ENCODE data around the gene TANGO2.

Gene TANGO2

GRCh38 chr22:20044495-20045151, 23.7 kb downstream of the TANGO2 start:
- Histone ChIP-seq H3K27me3 (ENCODE audit: insufficient read depth, low read length) (no peaks in the 10 kb centered on the region), H3K9me3 (ENCODE audit: insufficient read depth, low read depth, low read length) (no peaks in the 10 kb centered on the region; the same call in 1 of the 2 replicates), H3K4me1 (ENCODE audit: insufficient read depth, low read length) (no peaks in the 10 kb centered on the region), H3K9ac (ENCODE audit: low read depth, low read length) (no peak overlapping the region), H3K36me3 (ENCODE audit: insufficient read depth, low read length) (no peaks in the 10 kb centered on the region), H3K4me3 (ENCODE audit: low read length) (no peak overlapping the region), H3K27ac (ENCODE audit: low read depth, low read length) (no peak overlapping the region)
- 93% methylated on average over 10 of the region's 10 CpGs for WGBS

GRCh38 chr22:20046730-20047129, 25.8 kb downstream of the TANGO2 start:
- H3K27ac ChIP-seq (ENCODE audit: low read depth, low read length) = no peak overlapping the region
- no peak overlapping the region for H3K4me3 ChIP-seq (ENCODE audit: low read length)
- H3K36me3 ChIP-seq (ENCODE audit: insufficient read depth, low read length) = no peaks in the 10 kb centered on the region
- H3K27me3 ChIP-seq (ENCODE audit: insufficient read depth, low read length) = no peaks in the 10 kb centered on the region
- H3K9ac ChIP-seq (ENCODE audit: low read depth, low read length) = no peak overlapping the region
- no peaks in the 10 kb centered on the region; the same call in 1 of the 2 replicates for H3K9me3 ChIP-seq (ENCODE audit: insufficient read depth, low read depth, low read length)
- H3K4me1 ChIP-seq (ENCODE audit: insufficient read depth, low read length) = no peaks in the 10 kb centered on the region
- WGBS = 95% methylated on average over 3 of the region's 4 CpGs

- H3K9ac ChIP-seq (ENCODE audit: low read depth, low read length) = no peak overlapping the region
- H3K27me3 ChIP-seq (ENCODE audit: insufficient read depth, low read length) = no peaks in the 10 kb centered on the region
- no peaks in the 10 kb centered on the region for H3K4me1 ChIP-seq (ENCODE audit: insufficient read depth, low read length)
- no peaks in the 10 kb centered on the region for H3K36me3 ChIP-seq (ENCODE audit: insufficient read depth, low read length)
- no peak overlapping the region for H3K4me3 ChIP-seq (ENCODE audit: low read length)
- H3K27ac ChIP-seq (ENCODE audit: low read depth, low read length) = no peak overlapping the region
- no peaks in the 10 kb centered on the region; the same call in 1 of the 2 replicates for H3K9me3 ChIP-seq (ENCODE audit: insufficient read depth, low read depth, low read length)
- WGBS = 95% methylated on average over 6 of the region's 6 CpGs
Measured at GRCh38 chr22:20051927-20052308, 31.0 kb downstream of the TANGO2 start.

GRCh38 chr22:20052309-20053259, 31.7 kb downstream of the TANGO2 start:
- Histone ChIP-seq H3K9ac (ENCODE audit: low read depth, low read length) (no peak overlapping the region), H3K4me3 (ENCODE audit: low read length) (no peak overlapping the region), H3K27ac (ENCODE audit: low read depth, low read length) (no peak overlapping the region), H3K9me3 (ENCODE audit: insufficient read depth, low read depth, low read length) (no peaks in the 10 kb centered on the region; the same call in 1 of the 2 replicates), H3K27me3 (ENCODE audit: insufficient read depth, low read length) (no peaks in the 10 kb centered on the region), H3K36me3 (ENCODE audit: insufficient read depth, low read length) (no peaks in the 10 kb centered on the region), H3K4me1 (ENCODE audit: insufficient read depth, low read length) (no peaks in the 10 kb centered on the region)
- 95% methylated on average over 26 of the region's 26 CpGs for WGBS

GRCh38 chr22:20053407-20054033, 32.6 kb downstream of the TANGO2 start:
- Histone ChIP-seq H3K4me1 (ENCODE audit: insufficient read depth, low read length) (no peaks in the 10 kb centered on the region), H3K27me3 (ENCODE audit: insufficient read depth, low read length) (no peaks in the 10 kb centered on the region), H3K36me3 (ENCODE audit: insufficient read depth, low read length) (no peaks in the 10 kb centered on the region), H3K27ac (ENCODE audit: low read depth, low read length) (no peak overlapping the region), H3K4me3 (ENCODE audit: low read length) (no peak overlapping the region), H3K9ac (ENCODE audit: low read depth, low read length) (no peak overlapping the region), H3K9me3 (ENCODE audit: insufficient read depth, low read depth, low read length) (no peaks in the 10 kb centered on the region; the same call in 1 of the 2 replicates)
- 92% methylated on average over 14 of the region's 14 CpGs for WGBS

- Histone ChIP-seq H3K4me1 (ENCODE audit: insufficient read depth, low read length) (no peaks in the 10 kb centered on the region), H3K36me3 (ENCODE audit: insufficient read depth, low read length) (no peaks in the 10 kb centered on the region), H3K9me3 (ENCODE audit: insufficient read depth, low read depth, low read length) (no peaks in the 10 kb centered on the region; the same call in 1 of the 2 replicates), H3K9ac (ENCODE audit: low read depth, low read length) (no peak overlapping the region), H3K27ac (ENCODE audit: low read depth, low read length) (no peak overlapping the region), H3K4me3 (ENCODE audit: low read length) (no peak overlapping the region), H3K27me3 (ENCODE audit: insufficient read depth, low read length) (no peaks in the 10 kb centered on the region)
- WGBS = 94% methylated on average over 12 of the region's 12 CpGs
Measured at GRCh38 chr22:20054034-20054427, 33.1 kb downstream of the TANGO2 start.

GRCh38 chr22:20054485-20054884, 33.6 kb downstream of the TANGO2 start:
- no peaks in the 10 kb centered on the region for H3K9me3 ChIP-seq (ENCODE audit: insufficient read depth, low read depth, low read length)
- H3K27me3 ChIP-seq (ENCODE audit: insufficient read depth, low read length) = no peaks in the 10 kb centered on the region
- no peaks in the 10 kb centered on the region for H3K4me1 ChIP-seq (ENCODE audit: insufficient read depth, low read length)
- no peak overlapping the region for H3K9ac ChIP-seq (ENCODE audit: low read depth, low read length)
- WGBS = 95% methylated on average over 6 of the region's 6 CpGs
- H3K4me3 ChIP-seq (ENCODE audit: low read length) = no peak overlapping the region
- H3K36me3 ChIP-seq (ENCODE audit: insufficient read depth, low read length) = no peaks in the 10 kb centered on the region
- H3K27ac ChIP-seq (ENCODE audit: low read depth, low read length) = no peak overlapping the region

- no peak overlapping the region for H3K27ac ChIP-seq (ENCODE audit: low read depth, low read length)
Measured at GRCh38 chr22:20055144-20055543, 34.2 kb downstream of the TANGO2 start.

GRCh38 chr22:20055654-20056053, 34.7 kb downstream of the TANGO2 start:
- no peak overlapping the region for H3K27ac ChIP-seq (ENCODE audit: low read depth, low read length)
- 92% methylated on average over 15 of the region's 15 CpGs for WGBS
- no peak overlapping the region for H3K9ac ChIP-seq (ENCODE audit: low read depth, low read length)
- no peak overlapping the region for H3K4me3 ChIP-seq (ENCODE audit: low read length)
- no peaks in the 10 kb centered on the region for H3K27me3 ChIP-seq (ENCODE audit: insufficient read depth, low read length)
- no peaks in the 10 kb centered on the region for H3K9me3 ChIP-seq (ENCODE audit: insufficient read depth, low read depth, low read length)
- no peaks in the 10 kb centered on the region for H3K4me1 ChIP-seq (ENCODE audit: insufficient read depth, low read length)
- no peaks in the 10 kb centered on the region for H3K36me3 ChIP-seq (ENCODE audit: insufficient read depth, low read length)

More at GRCh38 chr22:20055144-20055543, 34.2 kb downstream of the TANGO2 start:
- H3K9me3 ChIP-seq (ENCODE audit: insufficient read depth, low read depth, low read length) = no peaks in the 10 kb centered on the region
- WGBS = 90% methylated on average over 2 of the region's 2 CpGs
- H3K36me3 ChIP-seq (ENCODE audit: insufficient read depth, low read length) = no peaks in the 10 kb centered on the region
- H3K27me3 ChIP-seq (ENCODE audit: insufficient read depth, low read length) = no peaks in the 10 kb centered on the region
- H3K4me1 ChIP-seq (ENCODE audit: insufficient read depth, low read length) = no peaks in the 10 kb centered on the region
- H3K9ac ChIP-seq (ENCODE audit: low read depth, low read length) = no peak overlapping the region
- H3K4me3 ChIP-seq (ENCODE audit: low read length) = no peak overlapping the region

- WGBS = 92% methylated on average over 10 of the region's 10 CpGs
- no peaks in the 10 kb centered on the region for H3K27me3 ChIP-seq (ENCODE audit: insufficient read depth, low read length)
- H3K36me3 ChIP-seq (ENCODE audit: insufficient read depth, low read length) = no peaks in the 10 kb centered on the region
- no peak overlapping the region for H3K4me3 ChIP-seq (ENCODE audit: low read length)
- no peaks in the 10 kb centered on the region for H3K9me3 ChIP-seq (ENCODE audit: insufficient read depth, low read depth, low read length)
- no peaks in the 10 kb centered on the region for H3K4me1 ChIP-seq (ENCODE audit: insufficient read depth, low read length)
- H3K27ac ChIP-seq (ENCODE audit: low read depth, low read length) = no peak overlapping the region
- no peak overlapping the region for H3K9ac ChIP-seq (ENCODE audit: low read depth, low read length)
Measured at GRCh38 chr22:20056161-20056560, 35.3 kb downstream of the TANGO2 start.
